Cortex of kidney (tissue), 1 donor: ENCODE data around the gene DGLUCY.
"Not testable (repeated sequence)": the region's sequence is repeated elsewhere in the genome, so short reads cannot be mapped to it uniquely, and the experiment has no call there.

Experiments
- DNase-seq: peaks from one replicate; lab custom pipeline; 2025; lab: John Stamatoyannopoulos, UW

Gene DGLUCY

GRCh38 chr14:91207008-91207407 lies 93.1 kb downstream of the DGLUCY start:
- DNase-seq: no peak

GRCh38 chr14:91211017-91211416 lies 97.1 kb downstream of the DGLUCY start:
- DNase-seq: no peak

GRCh38 chr14:91214306-91214705 lies 100.4 kb downstream of the DGLUCY start:
- no peak for DNase-seq

GRCh38 chr14:91215381-91215780 lies 101.5 kb downstream of the DGLUCY start:
- no peak for DNase-seq

GRCh38 chr14:91216731-91217226 lies 102.9 kb downstream of the DGLUCY start:
- no peak for DNase-seq

- DNase-seq: no peak
Measured at GRCh38 chr14:91218014-91218413, 104.1 kb downstream of the DGLUCY start.

- DNase-seq: no peak
Measured at GRCh38 chr14:91219517-91220389, 105.9 kb downstream of the DGLUCY start.

- DNase-seq: no peak
Measured at GRCh38 chr14:91220581-91221000, 106.7 kb downstream of the DGLUCY start.

GRCh38 chr14:91221270-91221669 lies 107.4 kb downstream of the DGLUCY start:
- DNase-seq: no peak

GRCh38 chr14:91223028-91223783 lies 109.3 kb downstream of the DGLUCY start:
- no peak for DNase-seq

- DNase-seq: no peak
Measured at GRCh38 chr14:91225025-91225424, 111.2 kb downstream of the DGLUCY start.

GRCh38 chr14:91226360-91226759 lies 112.5 kb downstream of the DGLUCY start:
- DNase-seq: not testable (repeated sequence)

GRCh38 chr14:91227183-91227628 lies 113.3 kb downstream of the DGLUCY start:
- DNase-seq: no peak

GRCh38 chr14:91228112-91229004 lies 114.5 kb downstream of the DGLUCY start:
- no peak for DNase-seq

- DNase-seq: no peak
Measured at GRCh38 chr14:91229005-91229382, 115.1 kb downstream of the DGLUCY start.

- no peak for DNase-seq
Measured at GRCh38 chr14:91229743-91230200, 115.9 kb downstream of the DGLUCY start.

- no peak for DNase-seq
Measured at GRCh38 chr14:91230397-91231035, 116.6 kb downstream of the DGLUCY start.

GRCh38 chr14:91231446-91231845 lies 117.6 kb downstream of the DGLUCY start:
- DNase-seq: no peak

- no peak for DNase-seq
Measured at GRCh38 chr14:91232052-91232451, 118.2 kb downstream of the DGLUCY start.

- no peak for DNase-seq
Measured at GRCh38 chr14:91232603-91233002, 118.7 kb downstream of the DGLUCY start.
